ENCODE data around the gene C1orf167. TPM values are rescaled to one million over a fixed set of nuclear protein-coding genes. Genes with fewer than 3 reads are reported as not detected.

C1orf167 gene
- total and polyA plus RNA-seq, 2 of the 13 experiments (the other 11 are each of a cell fraction or from before 2014, with no cell fraction given): not detected

GRCh38 chr1:11738096-11738495 is 23.9 kb upstream of the C1orf167 start:
- BruUV-seq (replicated peaks): no TSS peak
- POLR2A ChIA-PET: interaction anchor here (1.3 to 3.5 kb wide), 5 partner anchors 18 to 246 kb away, joined by 4 to 17 read pairs (median 8); partner anchors contain the start of gene MFN2
- Histone ChIP-seq H4K20me1 (ENCODE audit: insufficient read depth, low read length) (no peaks in the 10 kb centered on the region), H3K4me2 (ENCODE audit: low read depth, low read length) (no peak overlapping the region), H3K27ac (ENCODE audit: extremely low read length, insufficient read depth, low read length) (no peak overlapping the region), H3K79me2 (ENCODE audit: insufficient read depth, low read length) (no peaks in the 10 kb centered on the region), H3K9ac (ENCODE audit: insufficient read depth, low read depth, low read length) (no peak overlapping the region), H3K36me3 (replicated peaks in 1 of 2; ENCODE audit: control insufficient read depth in 1 of 2, insufficient read depth in 2 of 2, low read length in 2 of 2) (no peaks in the 10 kb centered on the region), H3K9me3 (ENCODE audit: low read length) (no peaks in the 10 kb centered on the region), H3K4me1 (ENCODE audit: insufficient read depth, low read length) (peaks cover 35% of the 10 kb centered on the region), H3K4me3 (replicated peaks in 1 of 3; ENCODE audit: insufficient read depth in 1 of 3, low read depth in 2 of 3, low read length in 3 of 3) (no peak overlapping the region), H3K27me3 (ENCODE audit: control insufficient read depth in 1 of 2, insufficient read depth in 2 of 2, low read length in 2 of 2) (peaks cover 0 to 3% of the 10 kb centered on the region in 2 experiments; a peak in 1 of 5 replicates), H2AFZ (ENCODE audit: low read length) (no peak overlapping the region)
- intact Hi-C loops (cut with micrococcal nuclease; ENCODE audit: unreplicated experiment) (no loop called here), in situ Hi-C loops (cut with HindIII; ENCODE audit: extremely low pct_ligation_motif_present, low pct_unique_long_range_greater_than_20kb) (no loop called here)
- DNase-seq (ENCODE audit: low spot score): no peak
- CTCF ChIA-PET (ENCODE audit: low intra/inter-chr PET ratio, low total read pairs): no interaction called here
- WGBS (ENCODE audit: low lambda C conversion rate): 86% methylated on average over 2 of the region's 2 CpGs
- no peak for ATAC-seq
- no peak for FAIRE-seq
- TF ChIP-seq RNF219 (CRISPR knock-in tag; IDR thresholded peaks at IDR 0.05): no peak
- TF ChIP-seq TFAP4 (IDR thresholded peaks at IDR 0.05; ENCODE audit: borderline replicate concordance, low read depth): no peak
- no peak for TF ChIP-seq ZNF512B (CRISPR knock-in tag; IDR thresholded peaks at IDR 0.05; ENCODE audit: borderline replicate concordance)
- TF ChIP-seq ADNP (CRISPR knock-in tag; IDR thresholded peaks at IDR 0.05): no peak
- no peak for TF ChIP-seq AHDC1 (CRISPR knock-in tag; IDR thresholded peaks at IDR 0.05; ENCODE audit: borderline replicate concordance)
- TF ChIP-seq THAP8 (CRISPR knock-in tag; IDR thresholded peaks at IDR 0.05; ENCODE audit: borderline replicate concordance): no peak
- no peak for TF ChIP-seq MTERF4 (CRISPR knock-in tag; IDR thresholded peaks at IDR 0.05)
- no peak for TF ChIP-seq DNMT3B (CRISPR knock-in tag; conservative IDR thresholded peaks at IDR 0.05)

Data from HepG2 (cell line).